Osteoblast (primary cell): ENCODE results near the gene TRIM47. TPM values are rescaled to one million over a fixed set of nuclear protein-coding genes. Genes with fewer than 3 reads are reported as not detected.
A peak's percentile ranks its signal among the peaks of the same experiment; 100 is the strongest.

Experiments
- DNase-seq: peaks from one replicate; pipeline ENCODE4 v3.0.0; 2011; ENCODE audit warnings: low spot score, mixed read lengths; ENCODE audit not compliant: insufficient read length; ENCODE audit errors: missing footprints
- H2AFZ ChIP-seq: 2 replicates; pipeline ENCODE4 v1.6.0; 2011; ENCODE audit warnings: mild to moderate bottlenecking, low read length
- H3K27ac ChIP-seq: 2 replicates; pipeline ENCODE4 v1.5.1; 2011; ENCODE audit warnings: mild to moderate bottlenecking, low read depth, low read length, moderate library complexity
- H3K27me3 ChIP-seq: 2 replicates; pipeline ENCODE4 v1.6.0; 2012; ENCODE audit warnings: mild to moderate bottlenecking, control low read depth, inconsistent platforms, low read length, moderate library complexity; ENCODE audit not compliant: insufficient read depth
- H3K36me3 ChIP-seq: 2 replicates; pipeline ENCODE4 v1.5.1; 2011; ENCODE audit warnings: mild to moderate bottlenecking, low read length, control low read depth, moderate library complexity; ENCODE audit not compliant: insufficient read depth
- H3K4me1 ChIP-seq: 2 replicates; pipeline ENCODE4 v1.5.1; 2011; ENCODE audit warnings: mild to moderate bottlenecking, low read length, control low read depth, moderate library complexity; ENCODE audit not compliant: insufficient read depth
- H3K4me2 ChIP-seq: 2 replicates; pipeline ENCODE4 v1.6.0; 2011; ENCODE audit warnings: mild to moderate bottlenecking, low read length; ENCODE audit not compliant: insufficient read depth
- H3K4me3 ChIP-seq: fragments of 200-600 bp; sonication (generic); 3 replicates; pipeline ENCODE4 v1.5.1; 2012; ENCODE audit warnings: mild to moderate bottlenecking, low read length, inconsistent platforms; ENCODE audit not compliant: insufficient read depth
- H3K79me2 ChIP-seq: 2 replicates; pipeline ENCODE4 v1.6.0; 2012; ENCODE audit warnings: mild to moderate bottlenecking, low read length, control low read depth, inconsistent platforms; ENCODE audit not compliant: insufficient read depth
- H3K9me3 ChIP-seq: 2 replicates; pipeline ENCODE4 v1.5.1; 2011; ENCODE audit warnings: low read depth, low read length, control low read depth
- H4K20me1 ChIP-seq: 2 replicates; pipeline ENCODE4 v1.6.0; 2012; ENCODE audit warnings: mild to moderate bottlenecking, low read length, control low read depth; ENCODE audit not compliant: insufficient read depth
- CTCF ChIP-seq: IDR thresholded peaks from 2 replicates; pipeline ENCODE4 v1.5.1; 2011; ENCODE audit warnings: mild to moderate bottlenecking, low read depth, low read length, moderate library complexity; ENCODE audit errors: extremely low read depth
- total RNA-seq: library from RNA; depleted of rRNA; stranded (reverse); fragments of >200 nt; gene quantifications from 2 replicates; pipeline ENCODE4 v1.2.3, GENCODE V29; 2012

The TRIM47 gene
- total RNA-seq, 1 donor = 21.7 TPM

DNA sequence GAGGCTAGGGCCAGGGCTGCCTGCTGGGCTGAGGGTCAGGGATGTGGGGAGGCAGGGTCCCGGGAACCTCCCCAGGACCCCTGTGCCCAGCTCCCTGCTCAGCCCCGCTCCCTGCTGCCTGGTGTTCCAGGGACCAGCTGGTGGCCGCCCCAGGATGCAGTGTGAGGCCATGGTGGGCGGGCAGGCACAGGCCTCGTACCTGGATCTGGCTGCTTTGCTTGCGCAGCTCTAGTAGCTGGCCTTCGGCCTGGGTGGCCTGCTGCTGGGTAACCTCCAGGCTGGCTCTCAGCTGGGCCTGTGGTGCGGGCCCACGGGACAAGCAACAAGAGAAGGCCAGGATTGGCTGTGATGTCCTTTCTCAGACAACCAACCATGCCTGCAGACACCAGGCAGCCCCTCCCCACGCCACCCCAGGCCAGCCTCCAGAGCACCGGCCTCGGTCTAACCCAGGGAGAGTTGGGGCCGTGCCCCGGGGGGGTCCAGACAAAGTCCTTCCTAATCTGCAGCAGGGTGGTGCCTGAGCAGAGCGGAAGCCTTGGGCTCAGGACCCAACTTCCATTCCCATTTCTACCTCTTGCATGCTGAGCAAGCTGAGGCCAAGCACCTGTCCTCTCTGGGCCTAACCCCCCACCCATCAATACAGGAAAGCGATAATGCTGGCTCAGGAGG, 14.3 kb upstream of the TRIM47 start:
- H3K36me3 ChIP-seq = peaks cover 24% of the 10 kb centered on the region
- H3K4me1 ChIP-seq = peaks cover 6% of the 10 kb centered on the region
- no peaks in the 10 kb centered on the region for H3K27me3 ChIP-seq
- H2AFZ ChIP-seq = no peak overlapping the region
- no peak for TF ChIP-seq CTCF
- peaks cover 19% of the 10 kb centered on the region for H3K79me2 ChIP-seq
- peak; percentile 57 for DNase-seq
- H3K27ac ChIP-seq = no peak overlapping the region
- no peak overlapping the region for H3K4me3 ChIP-seq
- peaks cover 9% of the 10 kb centered on the region for H4K20me1 ChIP-seq
- no peaks in the 10 kb centered on the region for H3K9me3 ChIP-seq
- no peak overlapping the region for H3K4me2 ChIP-seq

DNA sequence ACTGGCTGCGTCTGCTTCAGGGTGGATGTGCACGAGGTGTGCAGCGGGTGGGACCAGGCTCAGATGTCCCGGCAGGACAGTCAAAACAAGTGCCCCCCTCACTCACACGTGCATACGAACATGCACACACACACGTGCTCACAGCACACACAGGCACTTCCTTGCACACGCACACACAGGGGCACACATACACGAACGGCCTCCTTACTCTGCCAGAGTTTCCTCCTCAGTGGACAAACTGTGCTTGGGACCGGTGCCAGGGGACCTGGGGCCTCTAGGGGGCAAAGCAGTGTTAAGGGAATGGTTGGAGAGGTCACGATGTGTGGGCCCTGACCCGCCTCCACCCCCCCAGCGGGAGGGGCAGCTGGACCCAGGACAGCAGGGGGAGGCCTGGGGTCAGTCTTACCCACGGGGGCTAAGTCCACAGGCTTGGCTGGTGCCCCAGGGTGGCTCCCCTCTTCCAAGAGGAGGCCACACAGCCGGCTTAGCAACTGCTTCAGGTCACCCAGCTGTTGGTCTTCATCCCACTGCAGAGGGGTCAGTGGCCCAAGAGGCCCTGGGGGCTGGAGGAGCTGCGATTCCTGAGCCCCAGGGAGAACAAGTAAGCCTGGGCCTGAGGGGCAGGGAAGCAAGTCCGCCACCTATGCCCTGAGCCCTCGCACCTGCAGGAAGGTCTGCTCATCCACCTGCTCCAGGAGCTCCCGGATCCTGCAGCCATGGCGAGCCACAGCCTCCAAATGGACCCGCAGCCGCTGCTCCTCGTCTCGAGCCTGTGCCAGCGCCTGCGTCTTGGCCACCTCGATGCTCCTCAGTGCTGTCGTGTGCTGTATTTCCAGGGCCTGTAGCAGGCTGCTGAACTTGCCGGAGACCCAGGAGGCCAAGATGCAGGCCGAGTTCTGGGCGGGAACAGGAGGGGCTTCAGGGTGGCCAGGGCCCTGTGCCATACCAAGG, 13.5 kb upstream of the TRIM47 start:
- H3K4me2 ChIP-seq = no peak overlapping the region
- no peak for TF ChIP-seq CTCF
- peaks cover 20% of the 10 kb centered on the region for H3K36me3 ChIP-seq
- H3K27ac ChIP-seq = no peak overlapping the region
- H3K27me3 ChIP-seq = no peaks in the 10 kb centered on the region
- peaks cover 9% of the 10 kb centered on the region for H4K20me1 ChIP-seq
- H3K4me3 ChIP-seq = no peak overlapping the region
- peak; percentile 71 for DNase-seq
- peaks cover 6% of the 10 kb centered on the region for H3K4me1 ChIP-seq
- H2AFZ ChIP-seq = no peak overlapping the region
- no peaks in the 10 kb centered on the region for H3K9me3 ChIP-seq
- peaks cover 19% of the 10 kb centered on the region for H3K79me2 ChIP-seq

DNA sequence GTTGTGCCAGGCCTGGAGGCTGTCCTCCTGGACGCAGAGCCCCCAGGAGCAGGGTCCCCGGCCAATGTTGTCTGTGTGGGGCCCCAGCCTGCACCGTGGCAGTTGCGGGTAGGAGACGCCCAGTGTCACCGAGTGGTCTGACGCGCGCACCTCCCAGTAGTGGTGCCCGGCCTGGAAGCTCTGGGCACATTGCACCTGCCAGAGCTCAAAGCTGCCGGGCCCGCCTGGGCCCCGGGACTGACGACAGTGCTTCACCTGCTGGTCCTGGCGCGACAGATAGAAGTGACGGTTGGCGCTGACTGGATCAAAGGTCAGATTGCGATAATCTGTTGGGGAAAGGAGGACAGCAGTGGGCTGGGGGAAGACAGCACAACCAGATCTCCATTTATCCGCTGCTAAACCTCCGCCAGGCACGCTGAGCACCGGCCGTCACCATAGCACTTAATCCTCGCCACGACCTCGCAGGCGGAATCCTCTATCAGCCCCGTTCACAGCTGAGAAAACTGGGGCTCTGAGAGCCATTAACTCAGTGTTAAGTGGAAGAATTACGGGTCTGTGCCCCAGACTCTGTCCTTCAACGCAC, 12.7 kb upstream of the TRIM47 start:
- Histone ChIP-seq H3K27ac (no peak overlapping the region), H3K79me2 (peaks cover 19% of the 10 kb centered on the region), H3K4me1 (peaks cover 6% of the 10 kb centered on the region), H4K20me1 (peaks cover 9% of the 10 kb centered on the region), H3K9me3 (no peaks in the 10 kb centered on the region), H2AFZ (no peak overlapping the region), H3K27me3 (no peaks in the 10 kb centered on the region), H3K4me3 (no peak overlapping the region), H3K4me2 (no peak overlapping the region), H3K36me3 (peaks cover 20% of the 10 kb centered on the region)
- DNase-seq = peak; percentile 72
- TF ChIP-seq CTCF = no peak

GRCh38 chr17:75889454-75889853, 11.1 kb upstream of the TRIM47 start:
- H4K20me1 ChIP-seq = peaks cover 5% of the 10 kb centered on the region
- no peaks in the 10 kb centered on the region for H3K27me3 ChIP-seq
- no peak for TF ChIP-seq CTCF
- no peak overlapping the region for H2AFZ ChIP-seq
- H3K4me3 ChIP-seq = no peak overlapping the region
- no peaks in the 10 kb centered on the region for H3K4me1 ChIP-seq
- H3K9me3 ChIP-seq = no peaks in the 10 kb centered on the region
- H3K36me3 ChIP-seq = peaks cover 20% of the 10 kb centered on the region
- H3K79me2 ChIP-seq = peaks cover 6% of the 10 kb centered on the region
- no peak for DNase-seq
- no peak overlapping the region for H3K4me2 ChIP-seq
- no peak overlapping the region for H3K27ac ChIP-seq
